K562 (cell line): ENCODE results near the gene PPP1R15A. TPM values are rescaled to one million over a fixed set of nuclear protein-coding genes. Genes with fewer than 3 reads are reported as not detected.

ENCODE experiments used
- DACH1 ChIP-seq: fragments of 450-650 bp; IDR thresholded peaks from 2 replicates; pipeline ENCODE4 v1.6.1; 2018; ENCODE audit not compliant: partially characterized antibody
- FOXJ2 ChIP-seq: fragments of 200-800 bp; sonication (Bioruptor generic); IDR thresholded peaks from 2 replicates; pipeline ENCODE4 v1.6.1; 2016; ENCODE audit warnings: missing genetic modification characterization, missing compliant biosample characterization
- GTF2A2 ChIP-seq: IDR thresholded peaks from 2 replicates; pipeline ENCODE4 v1.6.1; 2016; ENCODE audit warnings: mild to moderate bottlenecking, missing genetic modification characterization, missing compliant biosample characterization
- HDGF ChIP-seq: fragments of 450-650 bp; IDR thresholded peaks from 2 replicates; pipeline ENCODE4 v1.6.1; 2016
- HES1 ChIP-seq: fragments of 450-650 bp; IDR thresholded peaks from 2 replicates; pipeline ENCODE4 v1.6.1; 2016; ENCODE audit warnings: low read depth, mild to moderate bottlenecking, moderate library complexity
- JUN ChIP-seq, 2 experiments: sonication (generic) in 1 of 2; formaldehyde crosslinking in 1 of 2; IDR thresholded peaks; 2 replicates each; pipeline versions ENCODE4 v1.6.1 to v1.8.0; 2012 to 2022; ENCODE audit warnings: borderline replicate concordance in 2 of 2, mild to moderate bottlenecking in 2 of 2, improper control_type of control experiment in 1 of 2, low read depth in 1 of 2, low read length in 1 of 2, missing genetic modification reagents in 1 of 2
- KDM2B ChIP-seq: fragments of 250-450 bp; sonication (Bioruptor Pico); IDR thresholded peaks from 2 replicates; pipeline ENCODE4 v1.8.0; 2021; ENCODE audit warnings: mild to moderate bottlenecking, moderate library complexity
- KLF10 ChIP-seq: fragments of 250-450 bp; sonication (Bioruptor Pico); IDR thresholded peaks from 2 replicates; pipeline ENCODE4 v1.6.1; 2021; ENCODE audit warnings: matching md5 sums
- KLF6 ChIP-seq: fragments of 250-450 bp; sonication (Bioruptor Pico); IDR thresholded peaks from 2 replicates; pipeline ENCODE4 v1.4.0; 2020; ENCODE audit warnings: mild to moderate bottlenecking, moderate library complexity, borderline replicate concordance
- MED1 ChIP-seq: sonication (generic); formaldehyde crosslinking; IDR thresholded peaks from 2 replicates; pipeline ENCODE4 v1.8.1; 2023; ENCODE audit warnings: missing genetic modification reagents, borderline replicate concordance
- NELFE ChIP-seq: IDR thresholded peaks from 2 replicates; pipeline ENCODE4 v1.6.1; 2011; ENCODE audit warnings: mild to moderate bottlenecking; ENCODE audit not compliant: insufficient read depth, insufficient read length
- NR2C2 ChIP-seq, 2 experiments: fragments of 200-800 bp in 1 of 2; sonication (Bioruptor generic) in 1 of 2; sonication (generic) in 1 of 2; formaldehyde crosslinking in 1 of 2; IDR thresholded peaks; 2 replicates each; pipeline versions ENCODE4 v1.6.1 to v1.8.0; 2016 to 2022; ENCODE audit warnings: mild to moderate bottlenecking in 1 of 2, missing compliant biosample characterization in 1 of 2, missing genetic modification characterization in 1 of 2, missing genetic modification reagents in 1 of 2
- RBFOX2 ChIP-seq: fragments of 200-400 bp; formaldehyde crosslinking; IDR thresholded peaks from 2 replicates; pipeline ENCODE4 v1.6.1; 2017; ENCODE audit warnings: low read depth, mild to moderate bottlenecking, low read length, moderate library complexity
- RBM34 ChIP-seq: fragments of 200-400 bp; formaldehyde crosslinking; IDR thresholded peaks from 2 replicates; pipeline ENCODE4 v1.6.1; 2018; ENCODE audit warnings: low read length, borderline replicate concordance; ENCODE audit not compliant: insufficient read depth
- SIRT6 ChIP-seq: IDR thresholded peaks from one replicate; pipeline ENCODE4 v1.6.1; 2012; ENCODE audit warnings: low read depth, mild to moderate bottlenecking, control low read depth, inconsistent platforms, low read length, moderate library complexity
- SRSF3 ChIP-seq: fragments of 200-400 bp; formaldehyde crosslinking; IDR thresholded peaks from 2 replicates; pipeline ENCODE4 v1.6.1; 2016; ENCODE audit warnings: mild to moderate bottlenecking, low read length, moderate library complexity; ENCODE audit not compliant: insufficient read depth
- TCF3 ChIP-seq: sonication (generic); formaldehyde crosslinking; IDR thresholded peaks from 2 replicates; pipeline ENCODE4 v1.4.0; 2020; ENCODE audit warnings: mild to moderate bottlenecking, missing genetic modification reagents
- ZBTB1 ChIP-seq: sonication (generic); formaldehyde crosslinking; IDR thresholded peaks from 2 replicates; pipeline ENCODE4 v1.8.1; 2023; ENCODE audit warnings: missing genetic modification reagents, low read depth, mild to moderate bottlenecking, borderline replicate concordance
- ZNF583 ChIP-seq: fragments of 250-450 bp; sonication (Bioruptor Pico); IDR thresholded peaks from 2 replicates; pipeline ENCODE4 v1.4.0; 2020
- ZNF586 ChIP-seq: fragments of 450-650 bp; formaldehyde crosslinking; conservative IDR thresholded peaks from 2 replicates; pipeline ENCODE4 v1.4.0; 2020; ENCODE audit warnings: mild to moderate bottlenecking, moderate library complexity
- polyA plus RNA-seq, 8 experiments: library from polyadenylated mRNA; depleted of rRNA in 4 of 8; stranded (reverse) in 5 of 8; unstranded in 3 of 8; fragments of >200 nt; fragmentation: Nextera tagmentation in 2 of 8; fragmentation: Illumina TruSeq in 1 of 8; extraction: Ambion mirVana in 2 of 8; extraction: Trizol in 1 of 8; gene quantifications; 2 replicates each; pipeline versions ENCODE4 v1.2.1 to v1.2.3, GENCODE V29; 2011 to 2014; ENCODE audit warnings: inconsistent platforms in 1 of 8, missing spikeins in 1 of 8
- total RNA-seq, 7 experiments: library from RNA; depleted of rRNA in 6 of 7; stranded (reverse); fragments of >200 nt in 6 of 7; fragmentation: Illumina TruSeq in 2 of 7; extraction: Trizol in 2 of 7; gene quantifications; 2 replicates each; pipeline versions ENCODE4 v1.2.1 to v1.2.3, GENCODE V29; 2011 to 2021; ENCODE audit warnings: low replicate concordance in 1 of 7
- TF ChIP-seq, protein P1 (sequence below), 2 experiments: fragments of 450-650 bp; IDR thresholded peaks; 2 replicates each; pipeline ENCODE4 v1.6.1; 2016
- TF ChIP-seq, protein P2 (sequence below), 3 experiments: fragments of 200-800 bp in 1 of 3; sonication (Bioruptor generic) in 1 of 3; sonication (generic) in 1 of 3; formaldehyde crosslinking in 1 of 3; IDR thresholded peaks; 2 replicates each; pipeline versions ENCODE4 v1.6.1 to v1.8.0; 2016 to 2022; ENCODE audit warnings: mild to moderate bottlenecking in 2 of 3, missing compliant biosample characterization in 2 of 3, missing genetic modification characterization in 2 of 3, missing genetic modification reagents in 1 of 3
- TF ChIP-seq, protein P3 (sequence below): fragments of 450-650 bp; formaldehyde crosslinking; conservative IDR thresholded peaks from 2 replicates; pipeline ENCODE4 v1.4.0; 2022; ENCODE audit warnings: mild to moderate bottlenecking, missing genetic modification characterization

Gene PPP1R15A
- total and polyA plus RNA-seq, 9 of the 15 experiments (the other 6 are each of a cell fraction or from before 2014, with no cell fraction given) = 0.42 to 73.7 (median 44.0) TPM

DNA sequence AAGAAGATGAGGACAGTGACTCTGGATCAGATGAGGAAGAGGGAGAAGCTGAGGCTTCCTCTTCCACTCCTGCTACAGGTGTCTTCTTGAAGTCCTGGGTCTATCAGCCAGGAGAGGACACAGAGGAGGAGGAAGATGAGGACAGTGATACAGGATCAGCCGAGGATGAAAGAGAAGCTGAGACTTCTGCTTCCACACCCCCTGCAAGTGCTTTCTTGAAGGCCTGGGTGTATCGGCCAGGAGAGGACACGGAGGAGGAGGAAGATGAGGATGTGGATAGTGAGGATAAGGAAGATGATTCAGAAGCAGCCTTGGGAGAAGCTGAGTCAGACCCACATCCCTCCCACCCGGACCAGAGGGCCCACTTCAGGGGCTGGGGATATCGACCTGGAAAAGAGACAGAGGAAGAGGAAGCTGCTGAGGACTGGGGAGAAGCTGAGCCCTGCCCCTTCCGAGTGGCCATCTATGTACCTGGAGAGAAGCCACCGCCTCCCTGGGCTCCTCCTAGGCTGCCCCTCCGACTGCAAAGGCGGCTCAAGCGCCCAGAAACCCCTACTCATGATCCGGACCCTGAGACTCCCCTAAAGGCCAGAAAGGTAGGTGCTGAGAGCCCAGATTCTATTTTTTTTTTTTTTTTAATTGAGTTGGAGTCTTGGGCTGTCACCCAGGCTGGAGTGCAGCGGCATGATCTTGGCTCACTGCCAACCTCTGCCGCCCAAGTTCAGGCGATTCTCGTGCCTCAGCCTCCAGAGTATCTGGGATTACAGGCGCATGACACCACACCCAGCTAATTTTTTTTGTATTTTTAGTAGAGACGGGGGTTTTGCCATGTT is 2.3 kb downstream of the PPP1R15A start (continued):
- TF ChIP-seq TCF3 (CRISPR knock-in tag) (no peak; the same call in 1 of the 2 replicates), ZNF583 (CRISPR knock-in tag) (no peak), DACH1 (no peak), ZBTB1 (no peak), KLF10 (CRISPR knock-in tag) (no peak), GTF2A2 (tag) (no peak), HES1 (no peak), MED1 (CRISPR knock-in tag) (no peak), FOXJ2 (tag) (no peak), ZNF586 (CRISPR knock-in tag) (no peak), KLF6 (0 out of 2 replicates have a peak, but pooled peaks have one; percentile 7), JUN (IDR thresholded peaks at IDR 0.05; ENCODE audit: borderline replicate concordance, low read depth, low read length) (peak; percentile 48; the same call in 1 of the 2 replicates), JUN (CRISPR knock-in tag; IDR thresholded peaks at IDR 0.05; ENCODE audit: borderline replicate concordance) (no peak), HDGF (peak; percentile 1; the same call in 1 of the 2 replicates), SIRT6 (no peak), NELFE (no peak), RBFOX2 (peak; percentile 68), NR2C2 (CRISPR knock-in tag; IDR thresholded peaks at IDR 0.05) (no peak), NR2C2 (tag; IDR thresholded peaks at IDR 0.05) (no peak), SRSF3 (no peak), KDM2B (CRISPR knock-in tag) (no peak), RBM34 (no peak)
- TF ChIP-seq, protein P1, sequence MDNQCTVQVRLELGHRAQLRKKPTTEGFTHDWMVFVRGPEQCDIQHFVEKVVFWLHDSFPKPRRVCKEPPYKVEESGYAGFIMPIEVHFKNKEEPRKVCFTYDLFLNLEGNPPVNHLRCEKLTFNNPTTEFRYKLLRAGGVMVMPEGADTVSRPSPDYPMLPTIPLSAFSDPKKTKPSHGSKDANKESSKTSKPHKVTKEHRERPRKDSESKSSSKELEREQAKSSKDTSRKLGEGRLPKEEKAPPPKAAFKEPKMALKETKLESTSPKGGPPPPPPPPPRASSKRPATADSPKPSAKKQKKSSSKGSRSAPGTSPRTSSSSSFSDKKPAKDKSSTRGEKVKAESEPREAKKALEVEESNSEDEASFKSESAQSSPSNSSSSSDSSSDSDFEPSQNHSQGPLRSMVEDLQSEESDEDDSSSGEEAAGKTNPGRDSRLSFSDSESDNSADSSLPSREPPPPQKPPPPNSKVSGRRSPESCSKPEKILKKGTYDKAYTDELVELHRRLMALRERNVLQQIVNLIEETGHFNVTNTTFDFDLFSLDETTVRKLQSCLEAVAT (IDR thresholded peaks at IDR 0.05) = peak; percentile 77 to 83
- TF ChIP-seq, protein P2, sequence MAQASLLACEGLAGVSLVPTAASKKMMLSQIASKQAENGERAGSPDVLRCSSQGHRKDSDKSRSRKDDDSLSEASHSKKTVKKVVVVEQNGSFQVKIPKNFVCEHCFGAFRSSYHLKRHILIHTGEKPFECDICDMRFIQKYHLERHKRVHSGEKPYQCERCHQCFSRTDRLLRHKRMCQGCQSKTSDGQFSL (CRISPR knock-in tag; IDR thresholded peaks at IDR 0.05) = 0 out of 2 replicates have a peak, but pooled peaks have one; percentile 16
- TF ChIP-seq, protein P2 (tag; IDR thresholded peaks at IDR 0.05) = no peak
- TF ChIP-seq, protein P3, sequence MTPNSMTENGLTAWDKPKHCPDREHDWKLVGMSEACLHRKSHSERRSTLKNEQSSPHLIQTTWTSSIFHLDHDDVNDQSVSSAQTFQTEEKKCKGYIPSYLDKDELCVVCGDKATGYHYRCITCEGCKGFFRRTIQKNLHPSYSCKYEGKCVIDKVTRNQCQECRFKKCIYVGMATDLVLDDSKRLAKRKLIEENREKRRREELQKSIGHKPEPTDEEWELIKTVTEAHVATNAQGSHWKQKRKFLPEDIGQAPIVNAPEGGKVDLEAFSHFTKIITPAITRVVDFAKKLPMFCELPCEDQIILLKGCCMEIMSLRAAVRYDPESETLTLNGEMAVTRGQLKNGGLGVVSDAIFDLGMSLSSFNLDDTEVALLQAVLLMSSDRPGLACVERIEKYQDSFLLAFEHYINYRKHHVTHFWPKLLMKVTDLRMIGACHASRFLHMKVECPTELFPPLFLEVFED (CRISPR knock-in tag) = no peak
